Lower leg skin (tissue), 4 donors: ENCODE measurements around the gene TTR. TPM values are rescaled to one million over a fixed set of nuclear protein-coding genes. Genes with fewer than 3 reads are reported as not detected.

ENCODE experiments used
- DNase-seq, 2 donors: peaks; one replicate each; pipeline ENCODE4 v3.0.0-alpha.2; 2019; ENCODE audit warnings: low spot score in 2 of 2
- H3K4me3 ChIP-seq: fragments of 200-600 bp; sonication (generic); 2 replicates; pipeline ENCODE4 v1.5.1; 2017; ENCODE audit warnings: mild to moderate bottlenecking, low read depth; ENCODE audit not compliant: poor library complexity, severe bottlenecking
- WGBS, 2 donors: methylation state at CpG; one replicate each; pipeline ENCODE4 v1.1.5; 2018; 5-methylcytosine and 5-hydroxymethylcytosine counted together
- intact Hi-C: fragments of 100-400 bp; cut with DNase I; formaldehyde crosslinking; loops from one replicate; pipeline ENCODE4 v1.15.0; 2023; ENCODE audit warnings: low total_unique reads
- total RNA-seq, 4 donors: library from RNA; depleted of rRNA; stranded (reverse); fragments of >200 nt; gene quantifications; one replicate each; pipeline ENCODE4 v1.1.0, GENCODE V29; 2016
- TF ChIP-seq, protein P1 (sequence below), 3 donors: fragments of 450-650 bp; IDR thresholded peaks; one replicate each; pipeline ENCODE4 v1.5.1; 2016; ENCODE audit warnings: antibody characterized with exemption in 3 of 3, mild to moderate bottlenecking in 3 of 3, moderate library complexity in 2 of 3

TTR gene
- total RNA-seq, 4 donors from 2014 or later, result not detected

GRCh38 chr18:31647127-31647753, 55.6 kb downstream of the TTR start:
- TF ChIP-seq, protein P1, sequence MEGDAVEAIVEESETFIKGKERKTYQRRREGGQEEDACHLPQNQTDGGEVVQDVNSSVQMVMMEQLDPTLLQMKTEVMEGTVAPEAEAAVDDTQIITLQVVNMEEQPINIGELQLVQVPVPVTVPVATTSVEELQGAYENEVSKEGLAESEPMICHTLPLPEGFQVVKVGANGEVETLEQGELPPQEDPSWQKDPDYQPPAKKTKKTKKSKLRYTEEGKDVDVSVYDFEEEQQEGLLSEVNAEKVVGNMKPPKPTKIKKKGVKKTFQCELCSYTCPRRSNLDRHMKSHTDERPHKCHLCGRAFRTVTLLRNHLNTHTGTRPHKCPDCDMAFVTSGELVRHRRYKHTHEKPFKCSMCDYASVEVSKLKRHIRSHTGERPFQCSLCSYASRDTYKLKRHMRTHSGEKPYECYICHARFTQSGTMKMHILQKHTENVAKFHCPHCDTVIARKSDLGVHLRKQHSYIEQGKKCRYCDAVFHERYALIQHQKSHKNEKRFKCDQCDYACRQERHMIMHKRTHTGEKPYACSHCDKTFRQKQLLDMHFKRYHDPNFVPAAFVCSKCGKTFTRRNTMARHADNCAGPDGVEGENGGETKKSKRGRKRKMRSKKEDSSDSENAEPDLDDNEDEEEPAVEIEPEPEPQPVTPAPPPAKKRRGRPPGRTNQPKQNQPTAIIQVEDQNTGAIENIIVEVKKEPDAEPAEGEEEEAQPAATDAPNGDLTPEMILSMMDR (IDR thresholded peaks at IDR 0.05), result no peak
- H3K4me3 ChIP-seq, result no peak overlapping the region
- intact Hi-C loops, result no loop called here
- no peak for DNase-seq
- WGBS, 2 donors, result 77% methylated on average over 4 of the region's 4 CpGs

Other genes with a start within 250 kb of the TTR start
- 1 to 10 TPM in 1 of 4 donors, under 1 TPM in 3; 0.22 to 4.5 (median 0.81) TPM for gene DSG4, start 215.1 kb upstream of the TTR start, total RNA-seq
- 100 to 1,000 TPM in 3 of 4 donors, 10 to 100 TPM in 1; 79.9 to 167 (median 122) TPM for gene DSG3, start 144.1 kb upstream of the TTR start, total RNA-seq
- 10 to 100 TPM; 11.0 to 28.0 (median 19.2) TPM for gene DSG2, start 93.7 kb upstream of the TTR start, total RNA-seq
- gene B4GALT6, start 92.7 kb downstream of the TTR start, total RNA-seq, result 1 to 10 TPM; 1.3 to 2.1 (median 1.6) TPM
- gene SLC25A52, start 169.0 kb downstream of the TTR start, total RNA-seq, result not detected